ENCODE results near the gene CLDN14. TPM values are rescaled to one million over a fixed set of nuclear protein-coding genes. Genes with fewer than 3 reads are reported as not detected.

Gene CLDN14
- total RNA-seq, 1 donor from 2014 or later: not detected

GRCh38 chr21:36436829-36437744, 42.8 kb downstream of the CLDN14 start:
- intact Hi-C loops (cut with micrococcal nuclease): no loop called here

- intact Hi-C loops (cut with micrococcal nuclease): no loop called here
Observed at GRCh38 chr21:36434144-36434543, 45.8 kb downstream of the CLDN14 start.

GRCh38 chr21:36433059-36433709, 46.7 kb downstream of the CLDN14 start:
- intact Hi-C loops (cut with micrococcal nuclease): no loop called here

- intact Hi-C loops (cut with micrococcal nuclease): no loop called here
Observed at GRCh38 chr21:36431252-36431651, 48.7 kb downstream of the CLDN14 start.

GRCh38 chr21:36430841-36431240, 49.1 kb downstream of the CLDN14 start:
- intact Hi-C loops (cut with micrococcal nuclease): no loop called here

GRCh38 chr21:36429947-36430546, 49.9 kb downstream of the CLDN14 start:
- intact Hi-C loops (cut with micrococcal nuclease): no loop called here

GRCh38 chr21:36428761-36429432, 51.0 kb downstream of the CLDN14 start:
- intact Hi-C loops (cut with micrococcal nuclease): no loop called here

GRCh38 chr21:36427502-36427901, 52.4 kb downstream of the CLDN14 start:
- intact Hi-C loops (cut with micrococcal nuclease): no loop called here

- intact Hi-C loops (cut with micrococcal nuclease): no loop called here
Observed at GRCh38 chr21:36425286-36425685, 54.6 kb downstream of the CLDN14 start.

GRCh38 chr21:36424592-36424991, 55.3 kb downstream of the CLDN14 start:
- intact Hi-C loops (cut with micrococcal nuclease): loop anchor here (5.0 kb wide), 1 partner anchor 503 kb away; no protein-coding TSS in a partner anchor

- intact Hi-C loops (cut with micrococcal nuclease): loop anchor here (5.0 kb wide), 1 partner anchor 503 kb away; no protein-coding TSS in a partner anchor
Observed at GRCh38 chr21:36423771-36424433, 56.0 kb downstream of the CLDN14 start.

- intact Hi-C loops (cut with micrococcal nuclease): loop anchor here (5.0 kb wide), 1 partner anchor 505 kb away; no protein-coding TSS in a partner anchor
Observed at GRCh38 chr21:36422279-36423098, 57.4 kb downstream of the CLDN14 start.

- intact Hi-C loops (cut with micrococcal nuclease): loop anchor here (2.0 to 5.0 kb wide), 2 partner anchors 168 to 507 kb away; no protein-coding TSS in a partner anchor
Observed at GRCh38 chr21:36420571-36421339, 59.2 kb downstream of the CLDN14 start.

GRCh38 chr21:36419996-36420395, 59.9 kb downstream of the CLDN14 start:
- intact Hi-C loops (cut with micrococcal nuclease): loop anchor here (2.0 to 5.0 kb wide), 2 partner anchors 169 to 507 kb away; no protein-coding TSS in a partner anchor

GRCh38 chr21:36419241-36419640, 60.7 kb downstream of the CLDN14 start:
- intact Hi-C loops (cut with micrococcal nuclease): no loop called here

GRCh38 chr21:36415375-36415774, 64.5 kb downstream of the CLDN14 start:
- intact Hi-C loops (cut with micrococcal nuclease): no loop called here

- intact Hi-C loops (cut with micrococcal nuclease): no loop called here
Observed at GRCh38 chr21:36412916-36413315, 67.0 kb downstream of the CLDN14 start.

- intact Hi-C loops (cut with micrococcal nuclease): no loop called here
Observed at GRCh38 chr21:36411301-36411700, 68.6 kb downstream of the CLDN14 start.

All from T-helper 1 cell treated with Interleukin-12 subunit alpha and Interleukin-12 subunit beta and Interleukin-4 antibody, amounts not matched to agents 30 ng/mL and 1 ng/mL, for 36 hours (primary cell).